IMR-90 (cell line): ENCODE measurements around the gene HGF. TPM values are rescaled to one million over a fixed set of nuclear protein-coding genes. Genes with fewer than 3 reads are reported as not detected.

Experiments
- ATAC-seq: fragments of 200-7000 bp; cut with Tn5 transposase; 2 replicates; pipeline ENCODE4 v1.9.1; 2020; ENCODE audit warnings: low read depth, mild to moderate bottlenecking, moderate library complexity
- BruUV-seq: library from RNA; stranded (reverse); fragments of 400-500 nt; replicated peaks from 2 replicates; lab custom pipeline; 2021; lab: Mats Ljungman, UMichigan
- CTCF ChIA-PET: fragments of 300-600 bp; formaldehyde crosslinking; extraction: SDS; loops from one replicate; lab custom pipeline; 2021; ENCODE audit warnings: antibody characterized with exemption; lab: Yijun Ruan, JAX
- POLR2A ChIA-PET: fragments of 300-600 bp; sonication (Branson Sonifier 250); formaldehyde crosslinking; loops from one replicate; lab custom pipeline; 2022; ENCODE audit warnings: antibody characterized with exemption; ENCODE audit not compliant: unreplicated experiment; lab: Charles Lee
- DNase-seq: peaks from one replicate; pipeline ENCODE4 v3.0.0; 2013
- H2AFZ ChIP-seq: replicated peaks from 2 replicates; pipeline ENCODE3; 2013; ENCODE audit warnings: low read length, mild to moderate bottlenecking; ENCODE audit not compliant: poor library complexity
- H2AK5ac ChIP-seq: 2 replicates; pipeline ENCODE4 v1.6.1; 2013; ENCODE audit warnings: low read depth, low read length, inconsistent platforms
- H2AK9ac ChIP-seq: replicated peaks from 2 replicates; pipeline ENCODE3; 2013; ENCODE audit warnings: mild to moderate bottlenecking, low read depth, low read length, moderate library complexity; ENCODE audit not compliant: poor library complexity
- H2BK120ac ChIP-seq: 2 replicates; pipeline ENCODE4 v1.6.1; 2013; ENCODE audit warnings: low read depth, low read length, inconsistent platforms
- H2BK15ac ChIP-seq: 3 replicates; pipeline ENCODE4 v1.6.1; 2013; ENCODE audit warnings: low read depth, low read length, inconsistent platforms
- H2BK20ac ChIP-seq: 2 replicates; pipeline ENCODE4 v1.6.1; 2013; ENCODE audit warnings: low read depth, mild to moderate bottlenecking, inconsistent platforms, low read length, moderate library complexity
- H2BK5ac ChIP-seq: 2 replicates; pipeline ENCODE4 v1.6.1; 2013; ENCODE audit warnings: mild to moderate bottlenecking, low read depth, low read length, inconsistent platforms; ENCODE audit not compliant: poor library complexity, severe bottlenecking
- H3K14ac ChIP-seq: replicated peaks from 2 replicates; pipeline ENCODE4 v1.6.1; 2013; ENCODE audit warnings: low read depth, low read length, inconsistent platforms
- H3K18ac ChIP-seq: 2 replicates; pipeline ENCODE4 v1.6.1; 2013; ENCODE audit warnings: low read depth, low read length, control low read depth
- H3K23ac ChIP-seq: 2 replicates; pipeline ENCODE4 v1.6.1; 2013; ENCODE audit warnings: low read depth, low read length, inconsistent platforms
- H3K27ac ChIP-seq: 2 replicates; pipeline ENCODE4 v1.5.1; 2013; ENCODE audit warnings: mild to moderate bottlenecking, control low read depth, low read length; ENCODE audit not compliant: insufficient read depth
- H3K27me3 ChIP-seq: 2 replicates; pipeline ENCODE4 v1.6.1; 2013; ENCODE audit warnings: low read length; ENCODE audit not compliant: control insufficient read depth, insufficient read depth
- H3K36me3 ChIP-seq: 2 replicates; pipeline ENCODE4 v1.6.1; 2013; ENCODE audit warnings: low read length, mixed read lengths; ENCODE audit not compliant: control insufficient read depth, insufficient read depth
- H3K4ac ChIP-seq: 2 replicates; pipeline ENCODE4 v1.6.1; 2013; ENCODE audit warnings: low read depth, low read length, inconsistent platforms
- H3K4me1 ChIP-seq: 2 replicates; pipeline ENCODE4 v1.6.1; 2013; ENCODE audit warnings: low read length, mixed read lengths; ENCODE audit not compliant: control insufficient read depth, insufficient read depth
- H3K4me2 ChIP-seq: 2 replicates; pipeline ENCODE4 v1.6.1; 2013; ENCODE audit warnings: low read depth, mild to moderate bottlenecking, control low read depth, low read length, moderate library complexity
- H3K4me3 ChIP-seq: 2 replicates; pipeline ENCODE4 v1.5.1; 2013; ENCODE audit warnings: low read depth, mild to moderate bottlenecking, control low read depth, low read length, moderate library complexity; ENCODE audit not compliant: insufficient read depth
- H3K56ac ChIP-seq: 2 replicates; pipeline ENCODE4 v1.6.1; 2013; ENCODE audit warnings: low read length, inconsistent platforms; ENCODE audit not compliant: insufficient read depth; ENCODE audit errors: extremely low read depth
- H3K79me1 ChIP-seq, 2 experiments: 2 replicates each; pipeline ENCODE4 v1.6.1; 2013; ENCODE audit warnings: low read length in 2 of 2, inconsistent platforms in 1 of 2, low read depth in 1 of 2
- H3K9ac ChIP-seq: 2 replicates; pipeline ENCODE4 v1.6.1; 2013; ENCODE audit warnings: low read depth, low read length, control low read depth
- H3K9me1 ChIP-seq: 2 replicates; pipeline ENCODE4 v1.6.1; 2013; ENCODE audit warnings: low read length, inconsistent platforms; ENCODE audit not compliant: insufficient read depth
- H3K9me3 ChIP-seq: 2 replicates; pipeline ENCODE4 v1.6.1; 2013; ENCODE audit warnings: low read length; ENCODE audit not compliant: control insufficient read depth, insufficient read depth
- H4K20me1 ChIP-seq: 2 replicates; pipeline ENCODE4 v1.6.1; 2013; ENCODE audit warnings: low read length, inconsistent platforms; ENCODE audit not compliant: insufficient read depth
- H4K5ac ChIP-seq: 2 replicates; pipeline ENCODE4 v1.6.1; 2013; ENCODE audit warnings: mild to moderate bottlenecking, low read depth, low read length, control low read depth
- H4K8ac ChIP-seq, 2 experiments: 2 replicates each; pipeline ENCODE4 v1.6.1; 2013; ENCODE audit warnings: low read depth in 2 of 2, low read length in 2 of 2, control low read depth in 1 of 2, inconsistent platforms in 1 of 2
- H4K91ac ChIP-seq: 2 replicates; pipeline ENCODE4 v1.6.1; 2013; ENCODE audit warnings: low read depth, low read length, inconsistent platforms; ENCODE audit not compliant: insufficient read depth
- BHLHE40 ChIP-seq: fragments of 150-350 bp; IDR thresholded peaks from 2 replicates; pipeline ENCODE4 v1.6.1; 2016; ENCODE audit warnings: mild to moderate bottlenecking, low read depth, low read length
- CHD1 ChIP-seq: IDR thresholded peaks from 2 replicates; pipeline ENCODE4 v1.6.1; 2012; ENCODE audit warnings: low read depth, low read length, improper control_type of control experiment
- FOS ChIP-seq: fragments of 150-350 bp; IDR thresholded peaks from 2 replicates; pipeline ENCODE4 v1.6.1; 2016; ENCODE audit warnings: low read depth, low read length
- USF2 ChIP-seq: fragments of 150-350 bp; IDR thresholded peaks from 2 replicates; pipeline ENCODE4 v1.6.1; 2017; ENCODE audit warnings: mild to moderate bottlenecking, antibody characterized with exemption, low read length, low read depth
- WGBS, 2 experiments: methylation state at CpG; one replicate each; pipeline versions ENCODE4 v1.1.5 to v1.1.7; 2013; ENCODE audit warnings: missing lambda C conversion rate in 2 of 2; ENCODE audit not compliant: insufficient read length in 1 of 2; ENCODE audit errors: extremely low coverage in 2 of 2; 5-methylcytosine and 5-hydroxymethylcytosine counted together
- dilution Hi-C: fragments of 300-500 bp; cut with HindIII; formaldehyde crosslinking; loops from one replicate; pipeline ENCODE4 v1.14.3; 2018; ENCODE audit warnings: low sequenced_read_pairs; ENCODE audit not compliant: unreplicated experiment
- in situ Hi-C: fragments of 300-500 bp; cut with MboI; formaldehyde crosslinking; loops from 3 replicates; pipeline ENCODE4 v1.14.3; 2019; ENCODE audit warnings: low sequenced_read_pairs, inconsistent platforms, mixed read lengths
- intact Hi-C: fragments of 100-400 bp; cut with micrococcal nuclease; formaldehyde crosslinking; loops from 2 replicates; pipeline ENCODE4 v1.10.0; 2022
- polyA plus RNA-seq, 3 experiments: library from polyadenylated mRNA; depleted of rRNA; stranded (reverse); fragments of >200 nt; gene quantifications; 2 replicates each; pipeline ENCODE4 v1.2.3, GENCODE V29; 2012; ENCODE audit warnings: low replicate concordance in 1 of 3
- total RNA-seq: library from RNA; depleted of rRNA; stranded (reverse); fragments of >200 nt; gene quantifications from 2 replicates; pipeline ENCODE4 v1.2.3, GENCODE V29; 2012

HGF gene
- total and polyA plus RNA-seq, 2 of the 4 experiments (the other 2 are of a cell fraction) = 16.8 to 50.9 TPM

DNA sequence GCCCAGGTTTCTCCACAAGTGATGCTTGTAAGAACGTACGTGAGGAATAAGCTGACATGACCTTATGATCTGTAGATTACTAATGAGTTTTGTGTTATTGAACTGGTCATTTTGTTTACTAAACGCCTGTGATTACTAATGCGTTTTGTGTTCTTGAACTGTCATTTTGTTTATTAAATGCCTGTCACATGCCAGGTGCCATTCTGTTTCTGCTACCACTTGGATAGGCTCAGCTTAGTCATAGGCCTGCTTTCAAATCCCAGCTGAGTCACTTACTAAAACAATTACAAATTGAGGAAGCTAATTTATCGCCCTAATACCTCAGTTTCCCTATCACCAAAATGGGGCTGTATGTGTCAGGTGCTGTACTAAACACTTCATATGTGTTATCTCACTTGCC, 4.7 kb upstream of the HGF start:
- dilution Hi-C loops = no loop called here
- H4K91ac ChIP-seq = no peak overlapping the region
- POLR2A ChIA-PET = interaction anchor here (0.6 kb wide), 1 partner anchor 39 kb away, joined by 3 read pairs; no protein-coding TSS in a partner anchor

More for the DNA sequence above, 4.7 kb upstream of the HGF start:
- ATAC-seq (no peak), DNase-seq (peak; percentile 50)
- no peak overlapping the region for H2BK15ac ChIP-seq
- no peak overlapping the region for H3K23ac ChIP-seq
- no peak overlapping the region; the same call in 1 of the 2 replicates for H4K5ac ChIP-seq
- TF ChIP-seq CHD1 (no peak), FOS (peak; percentile 26; the same call in 1 of the 2 replicates), USF2 (no peak), BHLHE40 (peak; percentile 34; the same call in 1 of the 2 replicates)
- H3K27me3 ChIP-seq = no peaks in the 10 kb centered on the region
- BruUV-seq = no TSS peak
- no peak overlapping the region for H4K8ac ChIP-seq
- no peak overlapping the region for H3K56ac ChIP-seq
- no peak overlapping the region for H3K18ac ChIP-seq
- no peaks in the 10 kb centered on the region for H3K36me3 ChIP-seq
- no peak overlapping the region for H3K9ac ChIP-seq
- H2BK5ac ChIP-seq = no peak overlapping the region
- no peak overlapping the region for H3K4ac ChIP-seq
- no peak overlapping the region for H3K4me2 ChIP-seq
- no peaks in the 10 kb centered on the region for H3K79me1 ChIP-seq
- no peak overlapping the region for H2AFZ ChIP-seq
- CTCF ChIA-PET = no interaction called here
- 30% methylated on average over 2 of the region's 5 CpGs; no CpG with 5 or more reads in 1 of the 2 experiments for WGBS, 2 experiments
- in situ Hi-C loops (no loop called here), intact Hi-C loops (no loop called here)
- no peak overlapping the region for H2BK120ac ChIP-seq
- H4K20me1 ChIP-seq = no peaks in the 10 kb centered on the region
- H2AK5ac ChIP-seq = no peak overlapping the region
- peaks cover 3% of the 10 kb centered on the region; the same call in 1 of the 2 replicates for H3K9me1 ChIP-seq
- no peak overlapping the region for H3K27ac ChIP-seq
- H3K14ac ChIP-seq = no peak overlapping the region
- H2BK20ac ChIP-seq = no peak overlapping the region
- no peaks in the 10 kb centered on the region for H3K9me3 ChIP-seq
- H3K4me1 ChIP-seq = peaks cover 2% of the 10 kb centered on the region; the same call in 1 of the 2 replicates
- no peak overlapping the region for H2AK9ac ChIP-seq
- no peak overlapping the region for H3K4me3 ChIP-seq
